HCT116 (cell line): Measurements from ENCODE around the gene OSBPL1A. TPM values are rescaled to one million over a fixed set of nuclear protein-coding genes. Genes with fewer than 3 reads are reported as not detected.

Experiments used
- ATAC-seq: fragments of 200-7000 bp; cut with Tn5 transposase; 2 replicates; pipeline ENCODE4 v1.9.1; 2020; ENCODE audit warnings: mild to moderate bottlenecking, moderate library complexity
- BruUV-seq: library from RNA; stranded (reverse); fragments of 400-500 nt; replicated peaks from 2 replicates; lab custom pipeline; 2021; lab: Mats Ljungman, UMichigan
- CTCF ChIA-PET: fragments of 300-600 bp; sonication (Branson Sonifier 250); formaldehyde crosslinking; loops from one replicate; lab custom pipeline; 2021; ENCODE audit warnings: antibody characterized with exemption; lab: Charles Lee
- POLR2A ChIA-PET: fragments of 300-600, 350-600 bp; sonication (Branson Sonifier 250); formaldehyde crosslinking; loops from one replicate; lab custom pipeline; 2021; ENCODE audit warnings: antibody characterized with exemption; lab: Charles Lee
- RAD21 ChIA-PET, 2 experiments: fragments of 300-600 bp; sonication (Branson Sonifier 250); formaldehyde crosslinking; loops; one replicate each; lab custom pipeline; 2023; ENCODE audit warnings: low total read pairs in 2 of 2; ENCODE audit not compliant: uncharacterized antibody in 2 of 2, unreplicated experiment in 2 of 2, low non-redundant PET in 1 of 2; lab: Charles Lee
- DNase-seq: peaks from one replicate; pipeline ENCODE4 v3.0.0-alpha.2; 2010; ENCODE audit warnings: low read depth, low spot score
- H2AFZ ChIP-seq: fragments of 200-600 bp; shearing (Covaris generic), sonication (generic); 2 replicates; pipeline ENCODE4 v1.6.1; 2017; ENCODE audit warnings: low read depth, mixed run types, mixed read lengths, antibody characterized with exemption, low read length; ENCODE audit not compliant: poor library complexity, severe bottlenecking
- H3K27ac ChIP-seq: 2 replicates; pipeline ENCODE4 v1.5.1; 2012; ENCODE audit warnings: low read depth, low read length
- H3K27me3 ChIP-seq: fragments of 200-600 bp; sonication (generic); 2 replicates; pipeline ENCODE4 v1.6.1; 2016; ENCODE audit warnings: mixed run types, low read length, mixed read lengths; ENCODE audit not compliant: insufficient read depth
- H3K36me3 ChIP-seq, 2 experiments: fragments of 200-500 bp in 1 of 2; fragments of 200-600 bp in 1 of 2; sonication (Bioruptor generic) in 1 of 2; sonication (generic) in 1 of 2; 2 replicates each; pipeline versions ENCODE4 v1.5.1 to v1.6.1; 2014 to 2016; ENCODE audit warnings: low read length in 2 of 2, inconsistent platforms in 1 of 2, mixed read lengths in 1 of 2, mixed run types in 1 of 2; ENCODE audit not compliant: insufficient read depth in 2 of 2, control insufficient read depth in 1 of 2
- H3K4me1 ChIP-seq, 2 experiments: fragments of 200-600 bp in 1 of 2; sonication (generic) in 1 of 2; 2 replicates each; pipeline versions ENCODE4 v1.5.1 to v1.6.1; 2012 to 2017; ENCODE audit warnings: low read length in 2 of 2, inconsistent platforms in 1 of 2, mild to moderate bottlenecking in 1 of 2, mixed read lengths in 1 of 2, mixed run types in 1 of 2, moderate library complexity in 1 of 2; ENCODE audit not compliant: insufficient read depth in 2 of 2, control insufficient read depth in 1 of 2
- H3K4me2 ChIP-seq: fragments of 200-600 bp; sonication (generic); 2 replicates; pipeline ENCODE4 v1.6.1; 2017; ENCODE audit warnings: mixed run types, low read length, mixed read lengths
- H3K4me3 ChIP-seq, 2 experiments: fragments of 200-600 bp in 1 of 2; sonication (generic) in 1 of 2; replicated peaks in 1 of 2; 2 replicates each; pipeline ENCODE4 v1.5.1; 2011 to 2016; ENCODE audit warnings: low read length in 2 of 2, control low read depth in 1 of 2, low read depth in 1 of 2, mild to moderate bottlenecking in 1 of 2, mixed read lengths in 1 of 2, mixed run types in 1 of 2
- H3K79me2 ChIP-seq: fragments of 200-600 bp; sonication (generic); 2 replicates; pipeline ENCODE4 v1.6.1; 2017; ENCODE audit warnings: mild to moderate bottlenecking, mixed run types, low read length, moderate library complexity, mixed read lengths; ENCODE audit not compliant: insufficient read depth
- H3K9ac ChIP-seq: fragments of 200-600 bp; sonication (generic); 2 replicates; pipeline ENCODE4 v1.6.1; 2016; ENCODE audit warnings: low read length, mixed read lengths
- H3K9me2 ChIP-seq: fragments of 200-600 bp; sonication (generic), shearing (Covaris generic); 2 replicates; pipeline ENCODE4 v1.6.1; 2017; ENCODE audit warnings: mixed run types, mild to moderate bottlenecking, moderate library complexity; ENCODE audit not compliant: insufficient read depth
- H3K9me3 ChIP-seq, 2 experiments: fragments of 200-500 bp in 1 of 2; fragments of 200-600 bp in 1 of 2; sonication (Bioruptor generic) in 1 of 2; sonication (generic) in 1 of 2; 2 replicates each; pipeline ENCODE4 v1.6.1; 2014 to 2017; ENCODE audit warnings: low read length in 2 of 2, mixed read lengths in 2 of 2, inconsistent platforms in 1 of 2, low read depth in 1 of 2, mild to moderate bottlenecking in 1 of 2, mixed run types in 1 of 2, moderate library complexity in 1 of 2; ENCODE audit not compliant: control insufficient read depth in 1 of 2, insufficient read depth in 1 of 2
- H4K20me1 ChIP-seq: fragments of 200-600 bp; sonication (generic), shearing (Covaris generic); 2 replicates; pipeline ENCODE4 v1.6.1; 2017; ENCODE audit warnings: mixed run types, mild to moderate bottlenecking, moderate library complexity; ENCODE audit not compliant: insufficient read depth
- JUND ChIP-seq: IDR thresholded peaks from 2 replicates; pipeline ENCODE4 v1.6.1; 2012
- SIN3A ChIP-seq: IDR thresholded peaks from 2 replicates; pipeline ENCODE4 v1.6.1; 2012; ENCODE audit warnings: low read depth
- SP1 ChIP-seq: IDR thresholded peaks from 2 replicates; pipeline ENCODE4 v1.6.1; 2012; ENCODE audit warnings: low read depth
- SRF ChIP-seq: IDR thresholded peaks from 2 replicates; pipeline ENCODE4 v1.6.1; 2012; ENCODE audit warnings: low read depth
- ZFX ChIP-seq: fragments of 450-650 bp; IDR thresholded peaks from 2 replicates; pipeline ENCODE4 v1.6.1; 2017
- intact Hi-C: fragments of 100-400 bp; cut with micrococcal nuclease; formaldehyde crosslinking; loops from 2 replicates; pipeline ENCODE4 v1.10.0; 2022
- total RNA-seq: library from RNA; stranded (reverse); gene quantifications from one replicate; pipeline ENCODE4 v1.2.1, GENCODE V29; 2021; ENCODE audit not compliant: unreplicated experiment
- TF ChIP-seq, protein P1 (sequence below): IDR thresholded peaks from 2 replicates; pipeline ENCODE4 v1.6.1; 2012

OSBPL1A gene
- total RNA-seq, 1 experiment from 2014 or later = 18.9 TPM

DNA sequence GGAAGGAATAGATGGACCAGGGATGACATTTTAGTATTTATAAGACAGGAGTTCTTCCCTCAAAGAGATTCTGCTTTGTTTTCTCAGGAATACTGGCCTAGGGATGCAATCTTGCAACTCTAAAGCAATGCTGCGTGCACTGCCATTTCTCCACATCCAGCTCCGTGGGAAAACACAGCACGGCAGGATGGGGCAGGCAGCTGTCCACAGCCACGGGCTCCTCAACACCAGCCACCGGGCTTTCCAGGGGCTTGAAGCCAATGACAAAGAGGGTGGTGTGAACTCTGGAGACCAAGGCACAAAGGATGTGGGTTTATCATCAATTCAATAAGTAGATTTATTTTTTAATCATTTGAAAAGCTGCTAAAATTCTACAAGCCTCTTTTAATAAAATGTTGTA, 209.5 kb downstream of the OSBPL1A start:
- Histone ChIP-seq H3K36me3 (no peaks in the 10 kb centered on the region), H2AFZ (no peak overlapping the region), H3K4me3 (no peak overlapping the region), H4K20me1 (no peaks in the 10 kb centered on the region; the same call in 1 of the 2 replicates), H3K9me3 (no peaks in the 10 kb centered on the region), H3K79me2 (no peaks in the 10 kb centered on the region), H3K9me2 (no peaks in the 10 kb centered on the region), H3K4me2 (no peak overlapping the region), H3K4me1 (0 out of 4 replicates have a peak, but pooled peaks cover 0 to 6% of the 10 kb centered on the region in 2 experiments), H3K27ac (no peak overlapping the region), H3K9ac (no peak overlapping the region), H3K27me3 (no peaks in the 10 kb centered on the region)
- RAD21 ChIA-PET = no interaction called here
- DNase-seq (no peak), ATAC-seq (no peak)
- no TSS peak for BruUV-seq
- POLR2A ChIA-PET = no interaction called here
- intact Hi-C loops = no loop called here
- CTCF ChIA-PET = interaction anchor here (8.1 kb wide), 1 partner anchor 10 kb away, joined by 53 read pairs; no protein-coding TSS in a partner anchor
- TF ChIP-seq SRF = no peak
- TF ChIP-seq JUND = no peak
- TF ChIP-seq, protein P1, sequence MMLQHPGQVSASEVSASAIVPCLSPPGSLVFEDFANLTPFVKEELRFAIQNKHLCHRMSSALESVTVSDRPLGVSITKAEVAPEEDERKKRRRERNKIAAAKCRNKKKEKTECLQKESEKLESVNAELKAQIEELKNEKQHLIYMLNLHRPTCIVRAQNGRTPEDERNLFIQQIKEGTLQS = no peak

DNA sequence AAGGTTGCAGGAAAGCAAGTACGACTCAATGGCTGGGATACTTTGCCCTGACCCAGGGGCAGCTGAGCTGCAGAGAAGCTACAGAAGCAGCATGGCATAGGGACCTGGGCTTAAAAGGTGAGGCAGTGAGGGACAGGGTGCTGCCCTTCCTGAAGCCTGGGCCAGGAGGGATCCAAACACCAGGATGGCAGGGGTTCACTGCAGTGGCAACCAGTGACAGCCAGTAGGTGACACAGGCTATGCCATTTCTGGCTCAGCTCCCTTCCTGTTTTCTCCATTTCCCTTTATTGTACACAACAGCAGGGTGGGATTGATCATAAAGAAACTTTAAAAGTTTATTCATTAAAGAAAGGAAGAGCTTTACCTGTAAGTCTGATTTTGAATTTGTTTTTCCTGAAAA, 209.9 kb downstream of the OSBPL1A start:
- no peak for DNase-seq
- Histone ChIP-seq H3K36me3 (no peaks in the 10 kb centered on the region), H3K9me2 (no peaks in the 10 kb centered on the region), H3K27ac (no peak overlapping the region), H4K20me1 (no peaks in the 10 kb centered on the region; the same call in 1 of the 2 replicates), H3K4me3 (no peak overlapping the region), H3K4me1 (0 out of 4 replicates have a peak, but pooled peaks cover 0 to 6% of the 10 kb centered on the region in 2 experiments), H3K27me3 (no peaks in the 10 kb centered on the region), H2AFZ (no peak overlapping the region), H3K4me2 (no peak overlapping the region), H3K79me2 (no peaks in the 10 kb centered on the region), H3K9ac (no peak overlapping the region), H3K9me3 (no peaks in the 10 kb centered on the region)
- ChIA-PET CTCF (interaction anchor here (8.1 kb wide), 1 partner anchor 10 kb away, joined by 53 read pairs; no protein-coding TSS in a partner anchor), RAD21 (no interaction called here), POLR2A (no interaction called here)
- ATAC-seq = no peak
- intact Hi-C loops = no loop called here
- no TSS peak for BruUV-seq
- TF ChIP-seq ZFX = no peak
- TF ChIP-seq SRF = no peak
- TF ChIP-seq SIN3A = no peak
- TF ChIP-seq SP1 = no peak
- TF ChIP-seq, protein P1 = no peak
- TF ChIP-seq, all 23 proteins: peak for 0
